Subcutaneous adipose tissue (tissue), 4 donors: ENCODE measurements around the gene SMG9. TPM values are rescaled to one million over a fixed set of nuclear protein-coding genes. Genes with fewer than 3 reads are reported as not detected.

Experiments
- CTCF ChIP-seq: fragments of 450-650 bp; IDR thresholded peaks from one replicate; pipeline ENCODE4 v1.5.1; 2016; ENCODE audit warnings: low read depth, mild to moderate bottlenecking, control low read depth, antibody characterized with exemption, moderate library complexity
- total RNA-seq, 4 donors: library from RNA; depleted of rRNA; stranded (reverse); fragments of >200 nt; gene quantifications; one replicate each; pipeline ENCODE4 v1.1.0, GENCODE V29; 2016

The SMG9 gene
- total RNA-seq, 4 donors from 2014 or later: 10.0 to 17.2 (median 12.7) TPM

- TF ChIP-seq CTCF: no peak
Measured at GRCh38 chr19:43688059-43688701, 66.6 kb downstream of the SMG9 start.

GRCh38 chr19:43687660-43687997 lies 67.1 kb downstream of the SMG9 start:
- no peak for TF ChIP-seq CTCF

GRCh38 chr19:43684326-43684725 lies 70.4 kb downstream of the SMG9 start:
- TF ChIP-seq CTCF: no peak

GRCh38 chr19:43683905-43684304 lies 70.9 kb downstream of the SMG9 start:
- no peak for TF ChIP-seq CTCF

GRCh38 chr19:43682824-43683661 lies 71.7 kb downstream of the SMG9 start:
- TF ChIP-seq CTCF: no peak

- TF ChIP-seq CTCF: no peak
Measured at GRCh38 chr19:43681821-43682220, 72.9 kb downstream of the SMG9 start.

GRCh38 chr19:43678512-43679261 lies 76.1 kb downstream of the SMG9 start:
- TF ChIP-seq CTCF: no peak
